Cardiac muscle cell (in vitro differentiated cells and primary cell): ENCODE measurements around the gene NCBP2L. TPM values are rescaled to one million over a fixed set of nuclear protein-coding genes. Genes with fewer than 3 reads are reported as not detected.

Experiments used
- DNase-seq, 2 donors: peaks; one replicate each; pipeline versions ENCODE4 v3.0.0 to v3.0.0-alpha.2; 2010 to 2017; ENCODE audit warnings: low read depth in 1 of 2, low spot score in 1 of 2
- H3K27ac ChIP-seq: fragments of 200-600 bp; sonication (generic); 2 replicates; pipeline ENCODE4 v1.5.1; 2016
- H3K27me3 ChIP-seq: fragments of 200-600 bp; sonication (generic); 2 replicates; pipeline ENCODE4 v1.6.0; 2016; ENCODE audit warnings: control low read depth
- H3K36me3 ChIP-seq: fragments of 200-600 bp; sonication (generic); 2 replicates; pipeline ENCODE4 v1.5.1; 2016; ENCODE audit warnings: control low read depth
- H3K4me1 ChIP-seq: fragments of 200-600 bp; sonication (generic); 2 replicates; pipeline ENCODE4 v1.8.1; 2017; ENCODE audit warnings: low read depth, mild to moderate bottlenecking, mixed run types
- H3K4me3 ChIP-seq: fragments of 200-600 bp; sonication (generic); 2 replicates; pipeline ENCODE4 v1.5.1; 2016; ENCODE audit warnings: mild to moderate bottlenecking
- H3K9me3 ChIP-seq: fragments of 200-600 bp; sonication (generic); 2 replicates; pipeline ENCODE4 v1.5.1; 2017; ENCODE audit warnings: low read depth, mild to moderate bottlenecking, control low read depth
- polyA plus RNA-seq: library from polyadenylated mRNA; unstranded; fragments of >200 nt; fragmentation: Nextera tagmentation; extraction: Ambion mirVana; gene quantifications from 2 replicates; pipeline ENCODE4 v1.2.1, GENCODE V29; 2016
- total RNA-seq: library from RNA; depleted of rRNA; stranded (reverse); fragments of >200 nt; gene quantifications from 2 replicates; pipeline ENCODE4 v1.2.3, GENCODE V29; 2016
- TF ChIP-seq, protein P1 (sequence below): IDR thresholded peaks from 2 replicates; pipeline ENCODE4 v1.5.1; 2012; ENCODE audit warnings: low read depth, mild to moderate bottlenecking, low read length

Gene NCBP2L
- total RNA-seq (0.11 TPM in 1 of 2 replicates, not detected in the other), polyA plus RNA-seq (0.11 and 0.16 TPM in 2 replicates)

DNA sequence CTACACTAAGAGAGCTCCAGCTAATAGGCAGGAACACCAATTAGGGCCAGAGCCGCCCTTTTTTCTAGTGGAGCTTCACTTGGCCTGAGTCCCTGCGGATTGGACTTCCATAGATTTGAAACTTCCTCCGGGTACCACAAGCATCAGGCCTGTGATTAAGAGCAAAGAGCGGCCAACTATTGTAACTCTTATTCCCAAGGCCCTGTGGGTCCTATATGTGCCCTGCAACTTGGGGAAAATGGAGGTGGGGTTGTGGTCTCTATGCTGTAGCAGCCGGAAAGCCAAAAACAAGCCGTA, at the start of gene NCBP2L:
Gene NCBP2L (plus strand): TSS at position 198 of the 297 bp plus-strand sequence. CDS start 16,488 bp downstream, outside the sequence.
- Histone ChIP-seq H3K27me3 (no peaks in the 10 kb centered on the region), H3K4me3 (peak within 1 kb of the TSS; percentile 36), H3K27ac (no peak within 1 kb of the TSS), H3K4me1 (peaks cover 18% of the 10 kb centered on the region), H3K9me3 (no peaks in the 10 kb centered on the region), H3K36me3 (no peaks in the 10 kb centered on the region)
- TF ChIP-seq, protein P1, sequence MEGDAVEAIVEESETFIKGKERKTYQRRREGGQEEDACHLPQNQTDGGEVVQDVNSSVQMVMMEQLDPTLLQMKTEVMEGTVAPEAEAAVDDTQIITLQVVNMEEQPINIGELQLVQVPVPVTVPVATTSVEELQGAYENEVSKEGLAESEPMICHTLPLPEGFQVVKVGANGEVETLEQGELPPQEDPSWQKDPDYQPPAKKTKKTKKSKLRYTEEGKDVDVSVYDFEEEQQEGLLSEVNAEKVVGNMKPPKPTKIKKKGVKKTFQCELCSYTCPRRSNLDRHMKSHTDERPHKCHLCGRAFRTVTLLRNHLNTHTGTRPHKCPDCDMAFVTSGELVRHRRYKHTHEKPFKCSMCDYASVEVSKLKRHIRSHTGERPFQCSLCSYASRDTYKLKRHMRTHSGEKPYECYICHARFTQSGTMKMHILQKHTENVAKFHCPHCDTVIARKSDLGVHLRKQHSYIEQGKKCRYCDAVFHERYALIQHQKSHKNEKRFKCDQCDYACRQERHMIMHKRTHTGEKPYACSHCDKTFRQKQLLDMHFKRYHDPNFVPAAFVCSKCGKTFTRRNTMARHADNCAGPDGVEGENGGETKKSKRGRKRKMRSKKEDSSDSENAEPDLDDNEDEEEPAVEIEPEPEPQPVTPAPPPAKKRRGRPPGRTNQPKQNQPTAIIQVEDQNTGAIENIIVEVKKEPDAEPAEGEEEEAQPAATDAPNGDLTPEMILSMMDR = no peak
- DNase-seq = no peak

- peak overlapping the region; percentile 79 for H3K27ac ChIP-seq
- peaks cover 83% of the 10 kb centered on the region for H3K4me1 ChIP-seq
- H3K4me3 ChIP-seq = no peak overlapping the region
- no peaks in the 10 kb centered on the region for H3K27me3 ChIP-seq
- DNase-seq = no peak
- no peaks in the 10 kb centered on the region for H3K36me3 ChIP-seq
- no peaks in the 10 kb centered on the region for H3K9me3 ChIP-seq
- TF ChIP-seq, protein P1 = no peak
Observed at GRCh38 chrX:107728371-107729099, 49.0 kb upstream of the NCBP2L start.

- H3K27me3 ChIP-seq = no peaks in the 10 kb centered on the region
- no peak overlapping the region for H3K4me3 ChIP-seq
- peak; percentile 54 to 95 for DNase-seq
- H3K27ac ChIP-seq = peak overlapping the region; percentile 79
- TF ChIP-seq, protein P1 = no peak
- H3K9me3 ChIP-seq = no peaks in the 10 kb centered on the region
- H3K36me3 ChIP-seq = no peaks in the 10 kb centered on the region
- H3K4me1 ChIP-seq = peaks cover 79% of the 10 kb centered on the region
Observed at GRCh38 chrX:107729558-107730297, 47.8 kb upstream of the NCBP2L start.

DNA sequence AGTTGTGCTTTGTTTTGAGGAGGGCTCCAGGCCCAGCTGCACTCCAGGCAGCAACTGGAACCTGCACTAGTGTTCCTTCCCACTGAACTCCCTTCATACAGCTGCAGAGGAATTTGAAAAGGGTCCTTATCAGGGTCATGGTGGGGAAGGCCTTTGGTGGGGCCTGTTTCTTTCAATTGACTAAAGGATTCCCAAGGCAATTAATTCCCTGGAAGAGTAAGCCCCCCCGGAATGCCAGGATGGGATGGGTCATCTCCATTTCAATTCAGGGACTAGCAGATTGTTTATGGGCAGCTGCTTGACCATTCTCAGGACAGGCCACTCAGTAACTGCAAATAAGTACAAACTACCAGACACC, 47.3 kb upstream of the NCBP2L start:
- Histone ChIP-seq H3K27me3 (no peaks in the 10 kb centered on the region), H3K4me3 (no peak overlapping the region), H3K9me3 (no peaks in the 10 kb centered on the region), H3K4me1 (peaks cover 73% of the 10 kb centered on the region), H3K36me3 (no peaks in the 10 kb centered on the region), H3K27ac (peak overlapping the region; percentile 79)
- DNase-seq = no peak
- TF ChIP-seq, protein P1 = no peak

DNA sequence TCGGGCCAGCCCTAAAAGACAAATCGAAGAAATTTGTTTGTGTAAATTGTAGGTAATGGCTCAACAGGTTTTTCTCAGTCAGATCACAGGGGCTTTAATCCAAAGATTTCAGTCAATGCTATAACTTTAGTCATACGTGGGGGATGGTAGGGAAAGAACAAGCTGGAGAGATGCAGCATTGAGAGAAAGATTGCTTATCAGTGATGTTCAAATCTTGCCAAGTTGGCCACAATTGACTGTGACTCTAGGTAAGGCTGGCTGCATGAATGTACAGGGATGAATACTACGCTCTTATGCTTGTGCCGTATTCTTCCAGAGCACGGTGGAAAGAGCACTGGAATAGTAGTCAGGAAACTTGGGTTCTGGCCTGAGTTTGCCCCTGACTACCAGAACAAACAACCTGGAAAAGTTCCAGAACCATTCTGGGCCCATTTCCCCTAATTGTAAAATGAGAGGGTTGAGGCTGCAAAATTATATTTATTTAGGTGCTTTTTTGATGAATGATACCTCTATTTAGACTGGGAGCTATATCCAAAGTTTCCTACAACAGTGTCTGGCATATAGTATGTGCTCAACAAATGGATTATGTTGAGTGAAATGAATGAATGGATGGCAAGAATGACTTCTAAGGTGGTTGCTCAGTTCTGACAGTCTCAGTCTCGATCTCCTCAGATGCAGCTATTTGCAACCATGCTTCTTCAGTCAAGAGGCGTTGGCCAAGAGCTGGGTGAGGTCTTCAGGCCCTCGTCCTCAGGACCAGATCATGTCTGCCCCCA, 46.4 kb upstream of the NCBP2L start:
- Histone ChIP-seq H3K4me3 (no peak overlapping the region), H3K27me3 (no peaks in the 10 kb centered on the region), H3K27ac (peak overlapping the region; percentile 79), H3K9me3 (no peaks in the 10 kb centered on the region), H3K36me3 (no peaks in the 10 kb centered on the region), H3K4me1 (peaks cover 67% of the 10 kb centered on the region)
- TF ChIP-seq, protein P1 = no peak
- no peak for DNase-seq
